Esophagus mucosa (tissue), 1 donor: Measurements from ENCODE around the gene TTC23L. TPM values are rescaled to one million over a fixed set of nuclear protein-coding genes. Genes with fewer than 3 reads are reported as not detected.
A peak's percentile ranks its signal among the peaks of the same experiment; 100 is the strongest.

ENCODE experiments used
- ATAC-seq: fragments of 200-7000 bp; cut with Tn5 transposase; one replicate; pipeline ENCODE4 v1.9.1; 2020
- total RNA-seq: library from RNA; stranded (reverse); gene quantifications from one replicate; pipeline ENCODE4 v1.2.4, GENCODE V29; 2023
- donor health status: DM: yes; HTN: yes; CAD: no.

TTC23L gene
- total RNA-seq, 1 donor from 2014 or later: not detected

DNA sequence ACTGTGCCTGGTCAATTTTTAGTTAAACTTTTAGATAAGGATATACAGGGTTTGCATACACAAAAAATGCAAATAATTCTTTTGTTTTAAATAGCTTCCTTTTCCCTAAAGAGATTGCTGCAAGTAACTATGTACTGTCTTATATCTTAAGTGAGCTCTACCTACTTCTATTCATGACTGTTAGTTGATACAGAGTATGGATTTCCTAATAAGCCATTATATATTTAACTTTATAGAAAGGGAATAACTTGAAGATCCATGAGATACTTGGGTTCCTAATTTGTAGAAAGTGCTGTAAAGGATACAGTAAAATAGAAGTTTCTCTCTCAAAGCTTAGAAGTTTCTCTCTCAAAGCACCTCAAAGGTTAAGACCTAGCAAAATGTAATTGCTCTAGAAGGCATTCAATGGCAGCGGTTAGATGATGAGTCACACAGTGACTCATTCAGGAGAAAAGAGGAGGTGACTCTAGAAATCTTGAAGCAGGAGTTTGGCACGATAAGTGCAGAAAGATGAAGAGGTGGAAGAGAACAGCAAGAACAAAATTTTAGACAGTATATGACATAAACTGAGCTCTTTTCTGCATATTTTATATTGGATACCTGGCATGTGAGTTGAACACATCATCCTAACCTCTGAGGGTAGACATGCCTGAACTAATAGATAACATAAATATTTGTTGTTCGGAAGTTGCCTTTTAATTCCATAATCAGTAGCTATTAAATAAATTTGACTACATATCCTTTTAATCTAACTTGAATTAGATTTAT is 84.9 kb downstream of the TTC23L start:
- ATAC-seq: peak; percentile 87

DNA sequence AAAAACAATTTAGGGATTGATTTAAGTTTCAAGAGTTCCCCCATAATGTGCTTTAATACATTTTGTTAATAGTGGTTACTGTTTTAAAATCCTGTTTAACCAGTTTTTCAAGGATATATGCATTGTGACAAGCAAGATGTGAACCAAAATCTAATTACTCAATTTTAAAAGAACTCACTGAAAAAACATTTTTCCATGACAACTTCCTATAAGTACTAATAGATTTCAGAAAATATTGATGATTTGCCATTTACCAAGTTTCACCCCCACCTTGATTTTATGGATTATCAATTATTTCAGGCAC is 85.5 kb downstream of the TTC23L start:
- no peak for ATAC-seq

DNA sequence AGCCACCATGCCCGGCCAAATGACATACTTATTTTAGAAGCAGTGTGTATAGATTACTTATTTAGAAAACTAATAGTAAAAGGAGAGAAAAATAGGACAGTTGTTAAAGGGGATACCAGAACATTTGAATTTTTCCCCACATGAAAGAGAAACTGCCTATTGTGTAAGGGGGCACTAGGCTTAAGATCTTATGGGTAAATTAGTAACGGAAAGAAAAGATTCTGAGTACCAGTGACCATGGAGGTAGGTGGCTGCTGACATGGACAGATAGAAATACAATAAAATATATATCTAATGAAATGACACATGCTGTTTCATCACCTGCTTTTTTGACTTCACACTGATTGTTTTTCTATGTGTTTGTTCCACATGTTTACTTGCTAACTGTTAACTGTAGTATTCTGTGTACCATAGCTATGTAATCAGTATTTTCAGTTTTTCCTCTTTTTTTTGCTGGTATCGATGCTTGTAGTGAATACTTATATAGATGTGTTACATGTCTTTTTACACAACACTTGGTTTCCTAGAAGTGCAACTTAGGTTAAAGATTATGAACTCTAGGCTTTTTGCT is 87.4 kb downstream of the TTC23L start:
- no peak for ATAC-seq

DNA sequence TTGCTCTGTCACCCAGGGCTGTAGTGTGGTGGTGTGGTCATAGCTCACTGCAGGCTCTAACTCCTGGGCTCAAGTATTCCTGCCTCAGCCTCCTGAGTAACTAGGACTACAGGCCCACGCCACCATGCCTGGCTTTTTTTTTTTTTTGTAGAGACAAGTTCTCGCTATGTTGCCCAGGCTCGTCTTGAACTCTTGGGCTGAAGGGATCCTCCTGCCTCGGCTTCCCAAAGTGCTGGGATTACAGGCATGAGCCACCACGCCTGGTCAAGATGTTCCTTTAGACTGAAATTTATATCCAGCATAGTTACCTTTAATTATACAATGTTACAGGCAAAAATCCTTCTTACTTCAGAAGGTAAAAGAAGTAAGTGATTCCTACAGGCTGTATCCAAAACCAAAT is 88.8 kb downstream of the TTC23L start:
- no peak for ATAC-seq

DNA sequence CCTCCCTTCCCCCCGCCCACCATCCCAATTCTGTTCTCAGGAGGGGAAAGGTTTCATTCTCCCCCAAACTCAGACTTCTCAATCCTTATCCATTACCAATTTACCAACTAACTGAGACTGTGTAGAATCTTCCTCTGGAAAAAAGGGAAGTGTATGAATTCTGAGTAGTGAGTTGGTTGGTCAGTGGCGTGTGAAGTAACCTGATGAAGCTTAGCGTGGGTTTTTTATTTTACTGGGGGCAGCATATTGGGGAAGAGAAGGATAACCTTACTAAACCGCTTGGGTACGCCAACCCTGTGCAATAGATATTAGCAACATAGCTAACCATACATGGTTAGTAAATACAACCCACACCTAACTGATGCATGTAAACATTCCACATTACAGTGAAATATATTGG is 89.3 kb downstream of the TTC23L start:
- no peak for ATAC-seq

DNA sequence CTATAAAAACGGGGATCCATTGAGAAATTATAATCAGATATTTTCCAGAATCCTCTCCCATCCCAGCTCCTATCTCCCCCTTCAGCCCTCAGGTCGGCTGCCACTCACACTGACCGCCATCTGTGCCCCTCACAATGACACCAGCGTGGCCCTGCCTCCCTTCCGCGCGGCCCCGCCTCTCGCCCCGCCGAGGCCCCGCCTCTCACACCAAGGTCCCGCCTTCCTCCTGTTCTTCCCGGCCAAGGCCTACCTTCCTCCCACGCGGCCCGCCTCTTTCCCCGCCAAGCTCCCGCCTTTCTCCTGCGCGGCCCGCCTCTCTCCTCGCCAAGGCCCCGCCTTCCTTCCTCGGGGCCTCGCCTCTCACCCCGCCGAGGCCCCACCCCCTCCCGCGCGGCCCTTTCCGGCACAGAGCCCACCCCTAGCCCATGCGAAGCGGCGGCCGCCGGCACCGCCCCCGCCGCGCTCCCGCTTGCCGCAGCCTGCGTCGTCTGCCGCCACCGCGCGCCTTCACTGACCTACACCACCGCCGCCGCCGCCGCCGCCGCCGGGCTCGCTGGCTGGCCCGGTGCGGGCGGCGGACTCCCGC is 90.3 kb downstream of the TTC23L start, which contains the start of gene DNAJC21:
TSS of gene DNAJC21 (plus strand) at position 426 of the 586 bp plus-strand sequence. CDS start 261 bp downstream, outside the sequence.
- ATAC-seq: peak; percentile 97

DNA sequence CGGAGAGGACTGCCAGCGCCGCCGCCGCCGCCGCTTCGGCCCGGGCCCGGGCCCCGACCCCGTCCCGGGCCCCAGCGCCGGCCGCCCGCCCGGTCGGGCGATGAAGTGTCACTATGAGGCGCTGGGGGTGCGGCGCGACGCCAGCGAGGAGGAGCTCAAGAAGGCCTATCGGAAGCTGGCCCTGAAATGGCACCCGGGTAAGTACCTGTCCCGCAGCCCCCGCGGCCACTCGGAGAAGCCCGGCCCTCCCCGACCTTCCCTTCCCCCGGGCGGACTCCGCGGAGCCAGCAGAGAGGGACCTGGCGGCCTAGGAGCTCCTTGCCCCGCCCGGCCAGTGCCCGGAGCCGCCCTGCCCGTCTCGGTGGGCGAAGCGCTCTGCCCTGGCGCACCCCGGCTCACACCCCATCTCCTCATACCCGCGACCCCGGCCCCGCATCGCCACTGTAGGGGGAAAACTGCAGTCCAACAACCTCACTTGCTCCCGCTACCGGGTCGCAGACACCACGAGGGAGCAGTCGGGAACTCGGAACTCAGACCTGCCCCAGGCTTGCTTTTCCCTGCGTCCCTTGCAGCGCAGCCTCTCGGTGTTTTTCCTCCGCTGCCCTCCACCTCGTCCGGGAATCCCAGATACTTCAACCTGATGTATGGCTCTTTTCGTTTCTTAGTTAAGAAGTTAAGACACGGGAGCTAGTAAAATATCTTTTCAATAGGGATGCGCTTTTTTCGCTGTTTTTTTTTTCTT is 90.9 kb downstream of the TTC23L start:
- ATAC-seq: peak; percentile 79

DNA sequence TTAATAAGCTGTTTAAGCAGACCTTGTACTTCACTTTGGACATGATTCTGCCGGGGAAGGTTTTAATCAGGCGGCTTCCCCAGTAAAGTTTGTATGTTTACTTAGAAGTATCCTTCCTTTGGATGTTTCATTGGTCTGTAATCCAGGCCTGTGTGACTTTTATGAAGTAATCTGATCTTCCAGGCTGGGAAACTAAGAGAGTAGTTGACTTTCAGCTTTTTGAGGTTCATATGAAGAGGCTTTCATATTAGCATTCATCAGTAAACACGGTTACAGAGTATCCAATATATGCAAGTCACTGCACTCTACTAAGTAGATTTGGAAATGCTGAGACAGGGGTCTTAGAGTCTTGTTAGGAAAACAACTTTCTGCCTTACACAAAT is 91.5 kb downstream of the TTC23L start:
- no peak for ATAC-seq

DNA sequence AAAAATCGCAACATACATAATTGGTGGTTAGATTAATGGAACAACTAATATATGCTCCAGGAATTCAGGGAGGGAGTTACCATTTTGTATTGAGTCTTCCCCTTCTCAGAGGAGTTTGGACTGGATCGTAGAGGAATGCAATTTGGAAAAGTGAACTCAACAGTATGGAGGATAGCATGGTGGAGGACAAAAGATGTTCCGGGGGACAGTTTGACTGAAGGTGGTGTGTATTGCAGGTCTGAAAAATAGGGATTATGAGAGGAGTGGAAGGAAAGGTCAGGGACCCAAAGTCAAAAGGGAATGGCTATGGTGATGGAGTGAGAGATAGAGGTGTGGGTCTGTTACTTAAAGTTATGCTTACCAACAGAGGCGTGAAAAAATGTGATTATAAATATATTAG is 91.9 kb downstream of the TTC23L start:
- no peak for ATAC-seq

DNA sequence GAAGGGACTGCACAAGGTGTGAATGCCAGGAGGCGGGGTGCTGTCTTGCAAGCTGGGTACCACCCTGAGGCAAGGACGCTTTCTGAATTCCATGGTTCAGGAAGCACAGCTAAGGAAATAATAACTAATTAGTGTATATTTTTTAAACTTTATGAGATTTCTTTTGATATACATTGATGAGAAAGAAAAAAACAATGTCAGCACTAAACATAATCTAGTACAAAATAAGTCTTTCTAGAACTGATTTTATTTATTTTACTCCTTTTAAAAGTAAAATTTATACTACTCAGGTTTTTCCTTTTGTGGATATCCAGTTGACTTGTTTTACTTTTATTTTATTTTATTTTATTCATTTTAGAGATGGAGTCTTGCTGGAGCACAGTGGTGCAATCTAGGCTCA is 94.0 kb downstream of the TTC23L start:
- no peak for ATAC-seq

DNA sequence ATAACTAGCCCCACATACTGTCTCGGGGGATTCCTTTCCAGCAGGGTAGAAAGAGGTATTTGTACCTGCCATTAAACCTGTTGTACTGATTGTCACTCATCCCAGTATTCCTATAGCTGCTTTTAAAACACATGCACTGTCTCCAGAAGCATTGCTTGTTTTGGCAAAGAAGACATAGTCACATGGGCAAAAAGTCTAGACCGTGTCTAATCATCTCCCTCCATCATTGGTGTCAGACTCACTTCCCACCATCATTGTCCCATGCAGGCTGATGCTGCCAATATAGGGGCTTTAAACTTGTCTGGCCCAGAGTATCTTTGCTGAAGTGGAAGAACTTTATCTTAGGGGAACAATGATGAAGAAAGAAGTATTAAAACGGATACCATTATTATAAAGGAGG is 103.0 kb downstream of the TTC23L start:
- ATAC-seq: no peak

DNA sequence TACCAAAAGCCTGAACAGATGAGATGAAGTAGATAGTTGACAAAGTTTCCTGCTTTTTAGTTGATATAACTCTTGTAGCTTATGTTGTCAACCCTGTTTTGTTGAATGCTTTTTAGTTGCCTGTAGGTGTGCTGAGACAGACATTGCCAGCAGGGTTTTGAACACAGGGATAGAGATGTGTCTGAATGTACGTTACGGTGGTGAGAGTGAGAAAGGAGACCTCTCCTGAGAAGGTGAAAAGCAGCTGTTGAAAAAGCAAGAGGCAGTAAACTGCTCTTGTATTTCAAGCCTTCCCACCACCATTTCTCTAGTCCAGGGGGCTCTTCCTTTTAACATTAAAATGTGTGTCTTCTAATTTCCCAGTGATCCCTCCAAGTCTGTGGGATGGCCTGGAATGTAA is 105.1 kb downstream of the TTC23L start:
- no peak for ATAC-seq

DNA sequence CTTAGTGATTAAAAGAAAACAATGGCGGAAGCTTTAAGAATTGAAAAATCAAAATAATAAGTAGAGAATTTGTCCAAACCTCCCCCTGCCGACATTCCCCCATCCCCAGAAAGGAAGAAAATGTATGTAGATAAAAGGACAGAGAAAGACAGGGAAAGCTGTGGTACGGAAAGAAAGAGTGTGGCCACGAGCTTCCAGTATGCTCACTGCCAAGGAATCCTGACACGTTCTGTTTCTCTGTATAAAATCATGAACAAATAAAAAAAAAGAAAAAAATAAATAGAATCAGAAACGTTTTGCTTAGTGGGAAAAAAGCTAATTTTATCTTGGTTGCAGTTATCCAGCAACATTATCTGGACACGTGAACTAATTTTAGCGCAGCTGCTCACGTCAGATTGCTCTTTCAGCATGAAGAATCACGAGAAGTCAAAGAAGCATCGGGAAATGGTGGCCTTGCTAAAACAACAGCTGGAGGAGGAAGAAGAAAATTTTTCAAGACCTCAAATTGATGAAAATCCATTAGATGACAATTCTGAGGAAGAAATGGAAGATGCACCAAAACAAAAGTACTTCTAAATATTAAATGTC is 105.6 kb downstream of the TTC23L start:
- no peak for ATAC-seq

Other genes with a start within 250 kb of the TTC23L start
- gene RAI14, start 182.8 kb upstream of the TTC23L start, total RNA-seq: 9.8 TPM
- 11.2 TPM for gene RAD1, start 76.3 kb downstream of the TTC23L start, total RNA-seq
- 22.0 TPM for gene BRIX1, start 76.5 kb downstream of the TTC23L start, total RNA-seq
- gene DNAJC21, start 90.4 kb downstream of the TTC23L start, total RNA-seq: 31.9 TPM
- gene AGXT2, start 208.8 kb downstream of the TTC23L start, total RNA-seq: not detected